GM19035 (cell line): ENCODE results near the gene COA5.

ENCODE experiments used
- ATAC-seq: cut with Tn5 transposase; IDR thresholded peaks from one replicate; pipeline ENCODE4 v1.9.1; 2021; ENCODE audit not compliant: unreplicated experiment

The COA5 gene

DNA sequence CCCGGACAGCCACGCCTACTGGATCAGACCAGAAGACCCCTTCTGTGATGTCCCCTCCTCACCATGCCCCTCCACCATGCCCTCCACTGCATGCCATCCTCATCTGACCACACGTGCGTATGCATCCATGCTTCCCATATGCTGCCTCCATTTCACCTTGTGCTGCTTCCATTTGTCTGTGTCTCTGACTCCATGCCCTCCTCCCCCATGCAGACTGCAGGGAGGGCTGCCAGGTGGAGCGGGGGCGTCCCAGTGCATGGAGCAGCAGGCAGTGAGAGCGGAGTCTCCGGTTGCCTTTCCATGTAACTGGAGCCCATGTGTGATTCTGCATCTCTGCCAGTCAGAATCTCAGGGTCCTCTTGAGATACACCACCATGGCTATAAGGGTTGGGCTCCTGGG, 52.6 kb downstream of the COA5 start:
- no peak for ATAC-seq

DNA sequence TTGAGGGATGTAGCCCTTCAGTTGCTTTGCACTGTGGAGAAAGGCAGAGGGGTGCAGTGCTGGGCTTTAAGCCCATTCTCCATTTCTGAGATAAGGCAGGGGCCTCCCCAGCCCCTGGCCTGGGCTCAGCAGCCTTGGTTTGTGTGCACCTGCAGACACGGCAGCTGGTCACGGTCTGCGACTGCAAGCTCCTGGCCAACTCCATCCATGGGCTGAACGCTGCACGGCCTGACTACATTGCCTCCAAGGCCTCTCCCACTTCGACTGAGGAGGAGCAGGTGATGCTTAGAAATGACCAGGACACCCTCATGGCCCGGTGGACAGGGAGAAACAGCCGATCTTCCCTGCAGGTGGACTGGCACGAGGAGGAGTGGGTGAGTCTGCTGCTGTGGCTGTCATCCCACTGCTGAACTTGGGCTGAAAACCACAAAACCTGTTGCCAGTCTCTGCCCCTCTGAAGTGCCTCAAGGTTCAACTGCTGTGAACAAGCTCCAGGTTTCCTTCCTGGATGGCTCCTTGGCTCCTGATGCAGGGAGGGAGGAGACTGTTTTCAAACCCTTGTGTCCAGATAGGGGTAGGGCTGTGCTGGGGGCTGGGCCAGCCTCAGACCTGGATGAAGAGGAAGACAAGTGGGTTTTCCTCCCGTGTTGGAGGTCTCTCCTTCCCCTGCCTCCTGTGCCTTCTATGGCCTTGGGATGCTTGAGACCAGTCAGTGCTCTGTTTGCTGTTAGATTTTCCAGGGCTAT, 54.0 kb downstream of the COA5 start:
- no peak for ATAC-seq

DNA sequence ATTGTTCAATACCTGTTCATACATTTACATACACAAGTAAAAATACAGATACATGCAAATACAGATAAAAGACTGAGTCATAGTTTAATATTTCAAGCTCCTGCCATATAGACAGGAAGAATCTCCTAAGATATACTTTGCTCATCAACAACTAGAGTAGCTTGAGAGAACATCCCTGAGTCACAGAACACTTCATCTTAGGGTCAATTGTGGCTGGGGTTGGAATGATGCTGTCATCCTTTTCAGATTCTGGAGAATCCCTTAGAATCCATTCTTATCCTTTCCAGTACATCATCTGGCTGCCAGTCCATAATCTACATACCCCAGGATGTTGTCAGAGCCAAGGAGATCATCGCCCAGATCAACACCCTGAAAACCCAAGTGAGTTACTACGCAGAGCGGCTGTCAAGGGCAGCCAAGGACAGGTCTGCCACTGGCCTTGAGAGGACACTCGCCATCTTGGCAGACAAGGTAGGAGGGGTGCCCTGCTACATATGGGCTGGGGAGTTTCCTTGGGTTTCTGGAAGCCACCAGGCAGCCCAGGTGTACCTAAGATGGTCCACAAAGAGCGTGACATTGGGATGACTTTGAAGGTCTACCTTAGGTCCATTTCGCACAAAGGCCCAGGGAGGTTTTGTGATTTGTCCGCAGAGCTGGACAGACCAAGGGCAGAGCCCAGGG, 55.7 kb downstream of the COA5 start:
- no peak for ATAC-seq

DNA sequence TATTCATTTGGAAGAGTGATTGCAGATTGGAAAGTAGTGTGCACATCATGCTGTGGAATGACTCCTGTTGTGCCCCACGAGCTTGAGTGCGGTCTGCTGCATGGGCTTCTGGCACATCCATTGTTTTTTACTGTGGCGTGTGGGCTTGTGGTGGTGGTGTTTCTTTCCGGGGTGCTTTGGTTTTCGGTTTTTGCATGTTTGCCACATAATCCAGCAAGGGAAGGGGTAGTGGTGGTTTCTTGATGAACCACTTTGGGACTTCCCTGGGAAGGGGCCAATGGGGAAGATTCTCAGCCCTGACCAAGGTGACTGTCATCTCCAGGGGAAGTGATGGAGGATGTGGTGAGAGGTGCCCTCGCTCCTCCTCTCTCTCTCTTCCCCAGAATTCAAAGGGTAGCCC, 57.0 kb downstream of the COA5 start:
- ATAC-seq = no peak

DNA sequence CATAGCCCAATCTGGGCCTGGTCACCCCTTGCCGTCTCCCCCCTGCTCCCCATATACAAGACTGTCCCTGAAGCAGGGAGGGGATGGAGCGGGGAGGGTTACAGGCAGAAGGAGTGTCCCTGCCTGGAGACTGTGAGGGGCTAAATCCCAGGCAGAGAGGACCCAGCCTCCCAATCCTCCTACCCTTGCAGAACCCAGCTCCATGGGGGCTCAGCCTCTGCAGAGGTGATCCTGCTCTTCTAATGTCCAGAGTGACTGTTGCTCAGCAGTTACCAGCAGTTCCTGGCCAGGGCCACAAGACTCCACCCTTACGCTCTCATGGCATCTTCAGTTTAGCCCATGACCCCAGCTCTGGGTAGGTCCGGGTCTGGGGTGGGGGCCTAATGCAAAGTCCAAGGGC, 58.1 kb downstream of the COA5 start:
- ATAC-seq = no peak
